Stimulated activated CD4-positive, alpha-beta T cell treated with anti-CD3 and anti-CD28 coated beads, TNF-alpha, amount 100 ng/mL, for 24 hours (primary cell): ENCODE measurements around the gene SH3RF1.
"Not testable (repeated sequence)": the region's sequence is repeated elsewhere in the genome, so short reads cannot be mapped to it uniquely, and the experiment has no call there.

Source experiments
- DNase-seq, 3 experiments: peaks; one replicate each; pipeline ENCODE4 v3.0.0-alpha.2; 2020; ENCODE audit warnings: low read depth in 3 of 3

The SH3RF1 gene

DNA sequence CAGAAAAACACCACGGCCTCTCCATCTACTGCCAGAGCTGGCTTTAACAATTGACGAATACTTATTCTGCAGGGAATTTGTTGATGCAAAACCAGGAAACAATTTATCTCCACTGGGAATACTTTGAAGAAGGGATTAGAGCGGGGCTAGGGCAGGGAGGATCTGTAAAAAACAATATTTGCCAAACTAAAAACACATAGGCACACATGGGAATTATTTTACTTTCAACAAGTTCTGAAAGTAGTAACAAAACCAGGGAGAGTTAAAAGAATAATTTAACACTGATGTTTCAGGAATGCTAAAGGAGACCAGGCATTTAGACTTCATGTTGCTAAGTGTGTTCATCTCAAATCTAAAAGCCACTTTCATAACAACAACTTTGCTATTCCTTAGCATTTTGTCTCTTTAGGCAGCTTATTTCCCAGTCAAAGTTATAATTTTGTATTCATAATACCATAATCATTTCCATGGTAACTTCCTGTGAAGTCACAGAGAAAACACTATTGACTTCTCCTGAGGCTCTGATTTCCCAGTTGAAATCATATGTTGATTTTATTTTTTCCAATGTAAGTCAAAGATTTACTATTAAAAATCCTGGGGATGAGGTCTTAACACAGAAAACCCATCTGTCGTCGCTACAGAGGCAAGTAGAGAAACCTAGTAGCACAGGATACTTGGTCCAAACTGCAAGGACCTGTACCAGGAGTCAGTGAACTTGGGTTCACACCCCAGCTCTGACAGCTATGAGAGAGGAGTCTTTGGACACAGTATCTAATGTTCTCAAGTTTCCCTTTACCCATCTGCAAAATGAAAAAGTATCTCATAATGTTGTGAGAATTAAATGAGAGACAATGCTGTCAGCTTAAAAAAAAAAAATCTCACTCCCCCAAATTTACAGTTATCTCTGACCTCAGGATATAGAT is 69.3 kb downstream of the SH3RF1 start:
- DNase-seq: no peak

GRCh38 chr4:169200361-169201030 is 70.3 kb downstream of the SH3RF1 start:
- DNase-seq: no peak

- no peak for DNase-seq
Measured at GRCh38 chr4:169199184-169199583, 71.6 kb downstream of the SH3RF1 start.

DNA sequence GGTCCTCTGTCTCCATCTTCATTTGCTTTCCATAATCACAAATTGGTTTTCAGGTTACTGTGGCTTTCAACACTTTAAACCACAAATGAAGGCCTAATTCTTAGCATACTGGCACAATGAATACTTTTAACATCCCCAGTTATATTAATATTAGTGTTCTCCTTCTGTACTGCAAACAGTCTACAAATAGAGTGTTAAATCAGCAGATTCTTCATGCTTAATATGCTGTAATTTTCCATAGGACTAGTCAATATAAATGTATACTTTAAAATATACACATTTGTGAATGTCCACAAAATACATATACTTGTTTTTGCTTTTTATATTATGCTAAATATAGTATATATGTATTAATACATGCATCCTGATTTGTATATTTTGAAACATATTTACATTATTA is 72.6 kb downstream of the SH3RF1 start:
- no peak for DNase-seq

DNA sequence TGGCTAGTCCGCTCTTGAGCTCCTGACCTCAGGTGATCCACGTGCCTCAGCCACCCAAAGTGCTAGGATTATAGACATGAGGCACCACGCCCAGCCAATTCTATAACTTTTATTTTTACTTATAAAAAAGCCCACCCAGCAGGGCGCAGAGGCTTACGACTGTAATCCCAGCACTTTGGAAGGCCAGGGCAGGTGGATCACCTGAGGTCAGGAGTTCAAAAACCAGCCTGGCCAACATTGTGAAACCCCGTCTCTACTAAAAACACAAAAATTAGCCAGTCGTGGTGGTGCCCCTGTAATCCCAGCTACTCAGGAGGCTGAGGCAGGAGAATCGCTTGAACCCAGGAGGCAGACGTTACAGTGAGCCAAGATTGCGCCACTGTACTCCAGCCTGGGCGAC is 73.5 kb downstream of the SH3RF1 start:
- not testable (repeated sequence) for DNase-seq

DNA sequence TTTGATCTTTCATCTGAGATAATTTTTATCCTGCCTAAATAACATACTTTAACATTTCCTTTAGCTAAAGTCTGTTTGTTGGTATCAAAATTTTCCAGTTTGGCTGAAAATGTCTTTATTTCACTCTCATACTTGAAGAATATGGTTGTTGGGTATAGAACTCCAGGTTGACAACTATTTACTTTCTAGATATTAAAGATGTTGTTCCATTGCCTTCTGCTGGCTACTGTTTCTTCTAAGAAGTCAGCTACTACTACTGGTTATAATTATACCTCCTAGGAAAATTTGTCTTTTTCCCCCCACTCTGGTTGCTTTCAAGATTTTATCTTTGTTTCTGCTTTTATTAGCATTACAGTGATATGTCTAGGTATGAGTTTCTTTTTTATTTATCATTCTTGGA is 75.7 kb downstream of the SH3RF1 start:
- DNase-seq: no peak

- not testable (repeated sequence) for DNase-seq
Measured at GRCh38 chr4:169189968-169190367, 80.8 kb downstream of the SH3RF1 start.

DNA sequence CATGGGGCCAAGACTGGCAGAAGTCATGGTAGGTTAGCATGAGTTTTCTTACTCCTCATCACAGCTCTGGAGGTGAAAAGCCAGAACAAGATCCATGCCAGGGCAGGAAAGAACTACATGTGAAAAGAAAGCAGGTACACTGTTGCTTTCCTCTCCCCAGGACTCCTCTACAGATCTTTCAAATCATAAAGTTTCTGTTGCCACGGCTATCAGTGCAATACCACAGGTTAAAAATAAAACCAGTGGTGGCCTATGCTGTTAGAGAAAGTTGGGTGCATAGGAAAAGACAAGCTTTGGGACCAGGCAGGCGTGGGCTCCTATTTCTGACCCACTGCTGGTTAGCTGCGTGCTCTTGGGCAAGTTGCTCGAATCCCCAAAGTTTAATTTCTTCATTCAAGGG is 81.4 kb downstream of the SH3RF1 start:
- DNase-seq: no peak

- no peak for DNase-seq
Measured at GRCh38 chr4:169188204-169188603, 82.6 kb downstream of the SH3RF1 start.

DNA sequence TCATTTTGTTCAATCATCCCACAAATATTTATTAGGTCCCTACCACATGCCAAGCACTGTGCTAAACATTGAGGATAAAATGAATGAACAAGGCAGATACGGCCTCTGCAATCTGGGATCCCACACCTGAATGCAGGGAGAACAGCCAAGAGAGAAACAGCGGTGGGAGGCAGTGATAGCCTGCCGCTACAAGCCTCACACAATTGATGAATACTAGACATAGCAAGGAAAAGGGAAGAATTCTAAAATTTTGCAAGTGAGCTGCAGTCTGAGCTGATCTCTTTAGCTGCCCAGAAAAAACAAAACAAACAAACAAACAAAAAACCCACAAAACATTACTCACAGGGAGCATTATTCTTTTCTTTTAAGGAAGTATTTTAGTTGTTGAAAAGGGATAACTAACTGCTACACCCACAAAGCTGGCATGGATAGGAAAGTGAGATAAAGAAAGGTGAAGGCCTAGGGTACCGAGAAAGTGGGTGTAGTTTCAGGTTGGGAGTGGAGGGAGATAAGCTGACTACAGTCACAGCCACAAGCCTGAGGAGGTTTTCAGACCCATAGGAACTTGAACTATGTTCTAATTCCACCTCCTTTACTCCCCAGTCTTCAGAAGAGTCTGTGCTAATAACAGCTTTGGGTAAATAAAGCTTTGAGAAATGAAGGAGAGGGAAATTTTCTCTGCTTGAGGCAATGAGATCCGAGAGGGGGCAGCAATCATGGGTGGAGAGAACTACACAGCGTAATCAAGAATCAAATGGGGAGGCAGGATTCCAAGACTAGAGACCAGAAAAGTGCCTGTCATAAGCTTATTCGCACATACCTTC is 85.4 kb downstream of the SH3RF1 start:
- no peak for DNase-seq

DNA sequence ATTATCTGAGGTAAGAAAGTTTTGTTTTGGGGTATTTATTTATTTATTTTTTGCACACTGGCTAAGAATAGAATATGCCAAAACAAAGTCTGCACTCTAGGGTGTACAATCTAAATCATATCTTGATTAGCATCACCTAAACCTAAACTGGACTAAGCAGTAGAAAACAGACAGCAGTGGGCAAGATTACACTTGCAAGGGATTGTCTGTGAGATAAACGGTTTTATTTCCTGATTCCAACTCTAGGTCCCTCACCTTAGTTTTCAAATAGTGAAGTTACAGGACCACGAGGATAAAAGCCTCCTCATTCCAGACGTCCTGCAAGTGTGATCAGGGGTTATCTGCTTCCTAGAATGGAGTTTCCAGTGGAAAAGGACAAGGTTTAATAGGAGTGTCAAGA is 86.1 kb downstream of the SH3RF1 start:
- no peak for DNase-seq

DNA sequence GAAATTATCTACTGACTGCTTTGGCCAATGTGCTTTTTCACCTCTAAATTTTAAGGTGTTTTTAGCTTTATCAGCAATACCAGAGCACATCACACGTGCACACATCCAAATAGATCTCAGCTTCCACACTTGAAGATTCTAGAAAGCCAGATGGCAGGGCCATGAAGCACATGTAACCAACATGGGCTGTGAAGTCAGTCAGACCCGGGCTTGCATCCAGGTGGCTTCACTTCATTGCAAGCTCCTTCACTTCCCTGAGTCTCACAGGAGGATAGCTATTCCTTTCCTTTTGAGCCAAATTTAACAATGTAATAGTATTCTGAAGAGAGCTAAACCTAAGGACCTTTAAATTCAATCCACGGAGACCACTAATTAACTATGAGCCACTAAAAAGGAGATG is 86.5 kb downstream of the SH3RF1 start:
- DNase-seq: no peak

DNA sequence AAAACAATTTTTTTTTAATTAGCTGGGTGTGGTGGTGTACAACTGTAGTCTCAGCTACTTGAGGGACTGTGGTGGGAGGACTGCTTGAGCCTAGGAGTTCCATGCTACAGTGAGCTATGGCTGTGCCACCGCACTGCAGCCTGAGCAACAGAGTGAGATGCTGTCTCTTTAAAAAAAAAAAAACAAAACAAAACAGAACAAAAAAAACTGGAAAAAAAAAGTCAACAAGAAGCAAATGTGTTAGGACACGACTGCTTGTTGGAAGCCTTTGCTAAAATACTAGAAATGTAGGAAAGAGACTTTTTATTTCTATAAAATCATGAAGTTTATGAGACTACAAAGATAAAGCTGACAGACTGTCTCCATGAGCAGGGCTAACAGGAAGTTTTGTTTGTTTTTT is 87.2 kb downstream of the SH3RF1 start:
- no peak for DNase-seq

GRCh38 chr4:169179609-169180521 is 90.9 kb downstream of the SH3RF1 start:
- DNase-seq: no peak

GRCh38 chr4:169178092-169178491 is 92.7 kb downstream of the SH3RF1 start:
- DNase-seq: not testable (repeated sequence)

- no peak for DNase-seq
Measured at GRCh38 chr4:169175476-169175875, 95.3 kb downstream of the SH3RF1 start.

DNA sequence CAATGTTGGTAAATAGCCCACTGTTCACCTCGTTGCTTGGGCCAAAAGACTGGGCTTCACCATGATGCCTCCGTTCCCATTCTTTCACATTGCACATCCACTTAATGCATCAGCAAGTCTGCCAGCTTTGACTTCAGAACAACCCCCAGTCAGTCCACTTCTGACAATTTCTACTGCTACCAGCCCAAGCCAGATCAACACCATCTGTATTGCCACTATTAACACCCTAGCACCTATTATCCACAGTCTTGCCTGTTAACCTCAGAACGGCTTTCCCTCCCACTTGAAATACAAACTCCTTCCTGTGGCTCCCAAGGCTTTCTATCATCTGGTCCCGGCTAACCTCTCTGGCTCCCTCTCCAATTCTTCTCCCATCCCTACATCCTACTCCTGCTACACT is 95.7 kb downstream of the SH3RF1 start:
- no peak for DNase-seq

- DNase-seq: no peak
Measured at GRCh38 chr4:169174247-169174646, 96.5 kb downstream of the SH3RF1 start.

- DNase-seq: no peak
Measured at GRCh38 chr4:169167957-169168858, 102.5 kb downstream of the SH3RF1 start.
